IPS-18c (cell line): ENCODE measurements around the gene BRK1.
"Not testable (repeated sequence)": the region's sequence is repeated elsewhere in the genome, so short reads cannot be mapped to it uniquely, and the experiment has no call there.

Experiments used
- H3K4me3 ChIP-seq: 2 replicates; pipeline ENCODE4 v1.7.0; 2013; ENCODE audit warnings: low read depth, mild to moderate bottlenecking, low read length, moderate library complexity; ENCODE audit not compliant: insufficient read depth
- H3K9me3 ChIP-seq: one replicate; pipeline ENCODE4 v1.6.1; 2013; ENCODE audit warnings: mild to moderate bottlenecking, low read length, moderate library complexity; ENCODE audit not compliant: control insufficient read depth, insufficient read depth

BRK1 gene

GRCh38 chr3:10166213-10166604 lies 50.7 kb downstream of the BRK1 start:
- Histone ChIP-seq H3K9me3 (peaks cover 5% of the 10 kb centered on the region), H3K4me3 (no peak overlapping the region)

GRCh38 chr3:10169000-10169496 lies 53.6 kb downstream of the BRK1 start:
- Histone ChIP-seq H3K9me3 (peaks cover 5% of the 10 kb centered on the region), H3K4me3 (no peak overlapping the region)

GRCh38 chr3:10170915-10171478 lies 55.5 kb downstream of the BRK1 start:
- Histone ChIP-seq H3K9me3 (peaks cover 3% of the 10 kb centered on the region), H3K4me3 (no peak overlapping the region)

DNA sequence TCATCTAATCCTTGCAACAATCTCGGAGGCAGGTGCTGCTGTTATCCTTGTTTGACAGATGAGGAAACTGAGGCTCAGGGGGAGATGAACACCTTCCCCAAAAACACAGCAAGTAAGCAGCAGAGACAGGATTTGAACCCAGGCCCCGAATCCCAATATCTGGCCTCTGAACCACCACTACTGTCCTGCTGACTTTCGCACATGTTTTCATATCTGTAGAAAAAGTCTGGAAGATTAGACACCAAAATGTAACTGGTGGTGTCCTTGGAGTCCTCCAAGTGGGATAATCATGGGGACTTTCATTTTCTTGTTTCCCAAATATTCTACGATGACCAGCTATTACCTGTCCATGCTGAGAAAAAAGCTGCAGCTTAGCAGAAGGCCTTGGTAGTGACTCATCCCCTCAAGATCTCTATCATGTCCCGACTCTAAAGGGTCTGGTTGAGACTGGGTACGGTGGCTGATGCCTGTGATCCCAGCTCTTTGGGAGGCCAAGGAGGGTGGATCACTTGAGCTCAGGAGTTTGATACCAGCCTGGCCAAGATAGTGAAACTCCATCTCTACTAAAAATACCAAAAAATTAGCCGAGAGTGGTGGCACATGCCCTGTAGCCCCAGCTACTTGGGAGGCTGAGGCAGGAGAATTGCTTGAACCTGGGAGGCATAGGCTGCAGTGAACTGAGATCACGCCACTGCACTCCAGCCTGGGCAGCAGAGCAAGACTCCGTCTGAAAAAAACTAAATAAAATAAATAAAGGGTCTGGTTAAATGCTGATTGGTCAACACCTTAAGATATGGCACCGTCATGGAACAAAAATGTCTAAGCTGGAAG lies 57.8 kb downstream of the BRK1 start:
- Histone ChIP-seq H3K4me3 (no peak overlapping the region), H3K9me3 (peaks cover 3% of the 10 kb centered on the region)

DNA sequence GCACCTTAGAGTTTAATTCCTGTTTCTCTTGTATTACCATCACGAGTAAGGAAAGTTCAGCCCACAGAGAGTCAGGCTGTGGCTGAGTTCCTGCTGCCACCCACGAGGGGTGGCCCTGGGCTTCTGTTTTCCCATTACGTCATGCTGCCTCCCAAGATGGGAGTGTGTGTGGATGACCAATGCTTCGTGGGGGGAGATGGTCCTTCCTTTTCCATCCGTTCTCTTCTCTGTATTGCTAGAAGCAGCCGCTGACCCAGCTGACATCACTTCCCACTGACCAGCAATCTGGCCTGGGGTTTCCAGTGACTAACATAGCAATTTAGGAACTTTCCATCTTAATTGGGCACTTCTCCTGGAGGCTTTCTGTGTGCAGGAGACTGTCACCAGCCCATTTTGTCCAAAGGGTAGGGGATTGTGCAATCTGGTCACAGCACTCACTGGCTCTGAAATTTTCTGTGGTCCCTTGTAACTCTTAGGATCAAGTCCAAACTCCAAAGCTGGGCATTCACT lies 58.5 kb downstream of the BRK1 start:
- Histone ChIP-seq H3K4me3 (no peak overlapping the region), H3K9me3 (peaks cover 3% of the 10 kb centered on the region)

DNA sequence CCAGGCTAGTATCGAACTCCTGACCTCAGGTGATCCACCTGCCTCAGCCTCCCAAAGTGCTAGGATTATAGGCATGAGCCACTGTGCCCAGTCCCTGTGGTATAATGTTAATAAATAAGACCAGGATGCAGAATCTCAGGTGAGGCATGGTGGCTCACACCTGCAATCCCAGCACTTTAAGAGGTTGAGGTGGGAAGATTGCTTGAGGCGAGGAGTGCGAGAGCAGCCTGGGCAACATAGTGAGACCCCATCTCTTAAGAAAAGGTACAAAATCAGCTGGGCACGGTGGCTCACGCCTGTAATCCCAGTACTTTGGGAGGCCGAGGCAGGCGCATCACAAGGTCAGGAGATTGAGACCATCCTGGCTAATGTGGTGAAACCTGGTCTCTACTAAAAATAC lies 59.9 kb downstream of the BRK1 start:
- H3K4me3 ChIP-seq, H3K9me3 ChIP-seq: not testable (repeated sequence)

DNA sequence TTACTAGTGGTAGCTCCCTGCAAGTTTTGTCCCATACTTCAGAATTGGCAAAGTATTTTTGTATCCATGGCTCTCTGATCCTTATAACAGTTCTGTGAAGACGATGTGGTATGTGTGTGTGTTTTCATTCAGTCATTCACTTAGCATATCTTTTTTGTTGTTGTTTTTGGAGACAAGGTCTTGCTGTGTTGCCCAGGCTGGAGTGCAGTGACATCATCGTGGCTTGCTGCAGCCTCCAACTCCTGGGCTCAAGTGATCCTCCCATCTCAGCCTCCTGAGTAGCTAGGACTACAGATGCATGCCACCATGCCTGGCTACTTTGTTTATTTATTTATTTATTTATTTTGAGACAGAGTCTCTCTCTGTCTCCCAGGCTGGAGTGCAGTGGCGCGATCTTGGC lies 60.7 kb downstream of the BRK1 start:
- H3K9me3 ChIP-seq, H3K4me3 ChIP-seq: not testable (repeated sequence)
